Left ventricle myocardium superior (tissue), 1 donor: Measurements from ENCODE around the gene SREK1IP1. TPM values are rescaled to one million over a fixed set of nuclear protein-coding genes. Genes with fewer than 3 reads are reported as not detected.
"Not testable (repeated sequence)": the region's sequence is repeated elsewhere in the genome, so short reads cannot be mapped to it uniquely, and the experiment has no call there.

Experiments
- ATAC-seq: fragments of 200-7000 bp; cut with Tn5 transposase; one replicate; pipeline ENCODE4 v1.9.1; 2020; ENCODE audit warnings: mild to moderate bottlenecking, moderate library complexity
- DNase-seq: peaks from one replicate; pipeline ENCODE4 v3.0.0-alpha.2; 2020
- intact Hi-C: fragments of 100-400 bp; cut with micrococcal nuclease; formaldehyde crosslinking; loops from one replicate; pipeline ENCODE4 v1.11.0; 2022
- total RNA-seq: library from RNA; stranded (reverse); fragmentation: NEBNext Ultra II Directional; extraction: Animal tissue kit (Norgen Biotek cat#: 25700); gene quantifications from one replicate; pipeline ENCODE4 v1.2.1, GENCODE V29; 2021
- donor health status: DM: no; HTN: yes; CAD: no; lungs with severe emphysema.

Gene SREK1IP1
- total RNA-seq, 1 donor from 2014 or later: 13.7 TPM

GRCh38 chr5:64767959-64768357 lies 533 bp downstream of the SREK1IP1 start:
- intact Hi-C loops: no loop called here
- peak; percentile 27 for DNase-seq

GRCh38 chr5:64766941-64767340 lies 1.6 kb downstream of the SREK1IP1 start:
- ATAC-seq (no peak), DNase-seq (no peak)
- intact Hi-C loops: no loop called here

More at GRCh38 chr5:64767959-64768357, 533 bp downstream of the SREK1IP1 start:
- ATAC-seq: peak; percentile 44

GRCh38 chr5:64765804-64766504 lies 2.5 kb downstream of the SREK1IP1 start:
- ATAC-seq: no peak
- no peak for DNase-seq
- intact Hi-C loops: no loop called here

GRCh38 chr5:64763948-64764503 lies 4.5 kb downstream of the SREK1IP1 start:
- no peak for DNase-seq
- ATAC-seq: no peak
- intact Hi-C loops: no loop called here

- DNase-seq (no peak), ATAC-seq (no peak)
- intact Hi-C loops: no loop called here
Measured at GRCh38 chr5:64759960-64760660, 8.4 kb downstream of the SREK1IP1 start.

- ATAC-seq (no peak), DNase-seq (no peak)
- intact Hi-C loops: no loop called here
Measured at GRCh38 chr5:64758901-64759300, 9.6 kb downstream of the SREK1IP1 start.

GRCh38 chr5:64754066-64754465 lies 14.4 kb downstream of the SREK1IP1 start:
- DNase-seq: no peak
- intact Hi-C loops: no loop called here
- ATAC-seq: no peak

- no peak for DNase-seq
- intact Hi-C loops: no loop called here
- ATAC-seq: no peak
Measured at GRCh38 chr5:64749385-64749784, 19.1 kb downstream of the SREK1IP1 start.

- ATAC-seq (no peak), DNase-seq (no peak)
- intact Hi-C loops: no loop called here
Measured at GRCh38 chr5:64746446-64746845, 22.0 kb downstream of the SREK1IP1 start.

- no peak for ATAC-seq
- DNase-seq: no peak
- intact Hi-C loops: no loop called here
Measured at GRCh38 chr5:64744914-64745313, 23.6 kb downstream of the SREK1IP1 start.

GRCh38 chr5:64742821-64743220 lies 25.7 kb downstream of the SREK1IP1 start:
- ATAC-seq (no peak), DNase-seq (no peak)
- intact Hi-C loops: no loop called here

GRCh38 chr5:64742411-64742810 lies 26.1 kb downstream of the SREK1IP1 start:
- no peak for DNase-seq
- ATAC-seq: no peak
- intact Hi-C loops: no loop called here

- ATAC-seq: no peak
- DNase-seq: no peak
- intact Hi-C loops: no loop called here
Measured at GRCh38 chr5:64727150-64727549, 41.3 kb downstream of the SREK1IP1 start.

GRCh38 chr5:64722588-64722987 lies 45.9 kb downstream of the SREK1IP1 start:
- ATAC-seq: no peak
- intact Hi-C loops: no loop called here
- no peak for DNase-seq

- intact Hi-C loops, DNase-seq, ATAC-seq: not testable (repeated sequence)
Measured at GRCh38 chr5:64714495-64714894, 54.0 kb downstream of the SREK1IP1 start.

- intact Hi-C loops: no loop called here
- no peak for ATAC-seq
- DNase-seq: no peak
Measured at GRCh38 chr5:64707191-64707590, 61.3 kb downstream of the SREK1IP1 start.

GRCh38 chr5:64706074-64706473 lies 62.4 kb downstream of the SREK1IP1 start:
- DNase-seq, intact Hi-C loops, ATAC-seq: not testable (repeated sequence)

- DNase-seq (no peak), ATAC-seq (no peak)
- intact Hi-C loops: no loop called here
Measured at GRCh38 chr5:64700765-64701164, 67.7 kb downstream of the SREK1IP1 start.

GRCh38 chr5:64696414-64696813 lies 72.1 kb downstream of the SREK1IP1 start:
- DNase-seq, intact Hi-C loops, ATAC-seq: not testable (repeated sequence)

GRCh38 chr5:64693636-64694035 lies 74.9 kb downstream of the SREK1IP1 start:
- ATAC-seq: no peak
- intact Hi-C loops: no loop called here
- DNase-seq: no peak
